Naive thymus-derived CD4-positive, alpha-beta T cell (primary cell): ENCODE results near the gene CD84. TPM values are rescaled to one million over a fixed set of nuclear protein-coding genes. Genes with fewer than 3 reads are reported as not detected.

Source experiments
- ATAC-seq: fragments of 150-1000 bp; cut with Tn5 transposase; 2 replicates; pipeline ENCODE4 v1.10.0; 2021; ENCODE audit warnings: mild to moderate bottlenecking, moderate library complexity
- CTCF ChIA-PET: fragments of 350-600 bp; sonication (Branson Sonifier 250); formaldehyde crosslinking; loops from one replicate; lab custom pipeline; 2021; ENCODE audit warnings: antibody characterized with exemption; lab: Charles Lee
- POLR2A ChIA-PET: fragments of 350-600 bp; sonication (Branson Sonifier 250); formaldehyde crosslinking; loops from one replicate; lab custom pipeline; 2021; ENCODE audit warnings: antibody characterized with exemption, inconsistent platforms; lab: Charles Lee
- DNase-seq, 9 donors: peaks; one replicate each; pipeline versions ENCODE4 v3.0.0 to v3.0.0-alpha.2; 2020 to 2022; ENCODE audit warnings: mixed read lengths in 1 of 9
- H3K27ac ChIP-seq: one replicate; pipeline ENCODE4 v1.7.0; 2013; ENCODE audit warnings: mild to moderate bottlenecking, low read depth, low read length, moderate library complexity
- H3K27me3 ChIP-seq, 2 donors: one replicate each; pipeline ENCODE4 v1.7.0; 2013; ENCODE audit warnings: low read length in 2 of 2, mild to moderate bottlenecking in 2 of 2, moderate library complexity in 2 of 2; ENCODE audit not compliant: control insufficient read depth in 2 of 2, insufficient read depth in 2 of 2
- H3K36me3 ChIP-seq, 3 experiments: 1 replicate in 2 of 3; 2 replicates in 1 of 3; pipeline ENCODE4 v1.7.0; 2013; ENCODE audit warnings: low read length in 3 of 3, mild to moderate bottlenecking in 3 of 3, moderate library complexity in 1 of 3; ENCODE audit not compliant: insufficient read depth in 3 of 3, control insufficient read depth in 2 of 3
- H3K4me1 ChIP-seq, 2 donors: one replicate each; pipeline ENCODE4 v1.7.0; 2013; ENCODE audit warnings: low read length in 2 of 2, mild to moderate bottlenecking in 2 of 2, moderate library complexity in 1 of 2; ENCODE audit not compliant: control insufficient read depth in 2 of 2, insufficient read depth in 2 of 2
- H3K4me3 ChIP-seq: 2 replicates; pipeline ENCODE4 v1.7.0; 2013; ENCODE audit warnings: mild to moderate bottlenecking, low read length
- H3K9me3 ChIP-seq, 3 experiments: 1 replicate in 2 of 3; 2 replicates in 1 of 3; pipeline ENCODE4 v1.7.0; 2013; ENCODE audit warnings: low read length in 3 of 3; ENCODE audit not compliant: control insufficient read depth in 2 of 3
- H3K27ac Mint-ChIP-seq, 9 donors: one replicate each; pipeline ENCODE4 v1.8.0; 2020 to 2022; ENCODE audit warnings: mixed read lengths in 9 of 9, mild to moderate bottlenecking in 8 of 9, moderate library complexity in 5 of 9, inconsistent platforms in 2 of 9
- H3K27me3 Mint-ChIP-seq, 5 donors: one replicate each; pipeline ENCODE4 v1.8.0; 2021 to 2022; ENCODE audit warnings: mixed read lengths in 5 of 5, mild to moderate bottlenecking in 1 of 5
- H3K36me3 Mint-ChIP-seq, 5 donors: one replicate each; pipeline ENCODE4 v1.8.0; 2020 to 2022; ENCODE audit warnings: mixed read lengths in 5 of 5, mild to moderate bottlenecking in 3 of 5, inconsistent platforms in 1 of 5
- H3K4me1 Mint-ChIP-seq, 7 donors: one replicate each; pipeline ENCODE4 v1.8.0; 2020 to 2022; ENCODE audit warnings: mixed read lengths in 7 of 7, mild to moderate bottlenecking in 3 of 7, inconsistent platforms in 1 of 7
- H3K4me3 Mint-ChIP-seq, 10 donors: one replicate each; pipeline ENCODE4 v1.8.0; 2020 to 2022; ENCODE audit warnings: mild to moderate bottlenecking in 10 of 10, mixed read lengths in 10 of 10, moderate library complexity in 6 of 10, inconsistent platforms in 2 of 10
- H3K9me3 Mint-ChIP-seq, 11 donors: one replicate each; pipeline ENCODE4 v1.8.0; 2020 to 2022; ENCODE audit warnings: mixed read lengths in 11 of 11, mild to moderate bottlenecking in 4 of 11, inconsistent platforms in 1 of 11, moderate library complexity in 1 of 11
- intact Hi-C, 2 donors: fragments of 100-400 bp; cut with micrococcal nuclease; formaldehyde crosslinking; loops; one replicate each; pipeline ENCODE4 v1.15.1; 2023
- polyA plus RNA-seq, 2 donors: library from polyadenylated mRNA; unstranded; fragments of 300-500 nt; fragmentation: Illumina TruSeq; gene quantifications; one replicate each; pipeline ENCODE4 v1.2.3, GENCODE V29; 2021
- total RNA-seq, 6 experiments: library from RNA in 5 of 6; stranded (reverse) in 5 of 6; gene quantifications; 1 replicate in 5 of 6; 2 replicates in 1 of 6; pipeline ENCODE4 v1.2.3 and lab custom pipeline; 2021 to 2026

Gene CD84
- total and polyA plus RNA-seq, 7 experiments from 2014 or later, result 7.4 to 40.7 (median 26.3) TPM

- Mint-ChIP-seq H3K4me3 (peak overlapping the region in 1 of 10 donors; percentile 16), H3K4me1 (peaks cover 22 to 47% (median 39%) of the 10 kb centered on the region in 7 donors), H3K9me3 (peaks cover 7 to 46% (median 27%) of the 10 kb centered on the region in 11 donors), H3K27ac (peak overlapping the region in 4 of 9 donors; percentile 24 to 81 (median 55)), H3K27me3 (no peaks in the 10 kb centered on the region), H3K36me3 (peaks cover 18 to 61% (median 32%) of the 10 kb centered on the region in 5 donors)
- Histone ChIP-seq H3K4me3 (no peak overlapping the region), H3K36me3 (peaks cover 0 to 23% (median 5%) of the 10 kb centered on the region in 3 experiments), H3K27ac (no peak overlapping the region), H3K9me3 (no peaks in the 10 kb centered on the region), H3K27me3 (no peaks in the 10 kb centered on the region), H3K4me1 (peaks cover 6 to 15% of the 10 kb centered on the region in 2 donors)
- ATAC-seq (no peak), DNase-seq (no peak)
- POLR2A ChIA-PET, result interaction anchor here (0.7 to 2.5 kb wide), 4 partner anchors 27 to 176 kb away, joined by 3 to 17 read pairs (median 4); no protein-coding TSS in a partner anchor
- intact Hi-C loops, result loop anchor here (5.0 to 10.0 kb wide), 2 partner anchors 500 to 508 kb away; partner anchors contain the start of gene IGSF8 (in 1 of the 2)
- CTCF ChIA-PET, result interaction anchor here (0.6 to 7.6 kb wide), 14 partner anchors 8 to 183 kb away, joined by 3 to 71 read pairs (median 4); no protein-coding TSS in a partner anchor
Observed at GRCh38 chr1:160605205-160605604, 25.9 kb upstream of the CD84 start.

- Histone ChIP-seq H3K9me3 (no peaks in the 10 kb centered on the region), H3K27me3 (no peaks in the 10 kb centered on the region), H3K36me3 (no peaks in the 10 kb centered on the region), H3K27ac (no peak overlapping the region), H3K4me1 (peaks cover 0 to 5% of the 10 kb centered on the region in 2 donors), H3K4me3 (no peak overlapping the region)
- H3K4me1 Mint-ChIP-seq, result no peaks in the 10 kb centered on the region
- no peak overlapping the region for H3K4me3 Mint-ChIP-seq
- CTCF ChIA-PET, result interaction anchor here (0.6 to 1.5 kb wide), 6 partner anchors 8 to 221 kb away, joined by 3 to 4 read pairs (median 4); no protein-coding TSS in a partner anchor
- intact Hi-C loops, result no loop called here
- no peaks in the 10 kb centered on the region for H3K27me3 Mint-ChIP-seq
- DNase-seq (no peak), ATAC-seq (no peak)
- H3K9me3 Mint-ChIP-seq, result peaks cover 10 to 43% (median 23%) of the 10 kb centered on the region in 11 donors
- peak overlapping the region in 1 of 9 donors; percentile 7 for H3K27ac Mint-ChIP-seq
- H3K36me3 Mint-ChIP-seq, result peaks cover 11 to 46% (median 17%) of the 10 kb centered on the region in 5 donors
- POLR2A ChIA-PET, result interaction anchor here (0.6 to 1.1 kb wide), 5 partner anchors 9 to 334 kb away, joined by 3 to 5 read pairs (median 3); partner anchors contain the start of gene CD84
Observed at GRCh38 chr1:160597705-160598104, 18.4 kb upstream of the CD84 start.

- intact Hi-C loops, result no loop called here
- no peak for DNase-seq
- Histone ChIP-seq H3K27ac (no peak overlapping the region), H3K4me1 (peaks cover 0 to 5% of the 10 kb centered on the region in 2 donors), H3K9me3 (no peaks in the 10 kb centered on the region), H3K4me3 (no peak overlapping the region), H3K36me3 (no peaks in the 10 kb centered on the region), H3K27me3 (no peaks in the 10 kb centered on the region)
- peaks cover 0 to 4% (median 0%) of the 10 kb centered on the region in 7 donors for H3K4me1 Mint-ChIP-seq
- no peak for ATAC-seq
- peaks cover 9 to 41% (median 22%) of the 10 kb centered on the region in 11 donors for H3K9me3 Mint-ChIP-seq
- peaks cover 10 to 44% (median 20%) of the 10 kb centered on the region in 5 donors for H3K36me3 Mint-ChIP-seq
- CTCF ChIA-PET, result interaction anchor here (0.8 to 1.5 kb wide), 5 partner anchors 9 to 45 kb away, joined by 3 to 4 read pairs (median 3); no protein-coding TSS in a partner anchor
- no peak overlapping the region for H3K4me3 Mint-ChIP-seq
- H3K27me3 Mint-ChIP-seq, result no peaks in the 10 kb centered on the region
- POLR2A ChIA-PET, result interaction anchor here (0.6 kb wide), 1 partner anchor 72 kb away, joined by 3 read pairs; no protein-coding TSS in a partner anchor
- H3K27ac Mint-ChIP-seq, result no peak overlapping the region
Observed at GRCh38 chr1:160597051-160597450, 17.8 kb upstream of the CD84 start.

GRCh38 chr1:160590488-160590887 lies 11.2 kb upstream of the CD84 start:
- DNase-seq (no peak), ATAC-seq (no peak)
- Histone ChIP-seq H3K4me1 (peaks cover 0 to 12% of the 10 kb centered on the region in 2 donors), H3K9me3 (no peaks in the 10 kb centered on the region), H3K27me3 (no peaks in the 10 kb centered on the region), H3K36me3 (no peaks in the 10 kb centered on the region), H3K27ac (no peak overlapping the region), H3K4me3 (no peak overlapping the region)
- H3K9me3 Mint-ChIP-seq, result peaks cover 3 to 20% (median 9%) of the 10 kb centered on the region in 11 donors
- POLR2A ChIA-PET, result no interaction called here
- CTCF ChIA-PET, result interaction anchor here (1.1 kb wide), 1 partner anchor 10 kb away, joined by 8 read pairs; no protein-coding TSS in a partner anchor
- H3K36me3 Mint-ChIP-seq, result peaks cover 5 to 28% (median 10%) of the 10 kb centered on the region in 5 donors
- H3K4me1 Mint-ChIP-seq, result peaks cover 5 to 14% (median 6%) of the 10 kb centered on the region in 7 donors
- no peaks in the 10 kb centered on the region for H3K27me3 Mint-ChIP-seq
- intact Hi-C loops, result loop anchor here in 1 of 2 donors (2.0 kb wide), 1 partner anchor 14 kb away; no protein-coding TSS in a partner anchor
- no peak overlapping the region for H3K27ac Mint-ChIP-seq
- no peak overlapping the region for H3K4me3 Mint-ChIP-seq

GRCh38 chr1:160588468-160588867 lies 9.2 kb upstream of the CD84 start:
- peaks cover 4 to 20% of the 10 kb centered on the region in 2 donors for H3K4me1 ChIP-seq
- Mint-ChIP-seq H3K27me3 (no peaks in the 10 kb centered on the region), H3K9me3 (peaks cover 0 to 22% (median 3%) of the 10 kb centered on the region in 11 donors), H3K4me3 (no peak overlapping the region), H3K4me1 (peaks cover 15 to 24% (median 20%) of the 10 kb centered on the region in 7 donors), H3K36me3 (peaks cover 0 to 23% (median 8%) of the 10 kb centered on the region in 5 donors), H3K27ac (peak overlapping the region in 1 of 9 donors; percentile 26)
- no peak for ATAC-seq
- H3K4me3 ChIP-seq, result no peak overlapping the region
- H3K36me3 ChIP-seq, result no peaks in the 10 kb centered on the region
- H3K27me3 ChIP-seq, result no peaks in the 10 kb centered on the region
- CTCF ChIA-PET, result interaction anchor here (1.1 kb wide), 1 partner anchor 138 kb away, joined by 3 read pairs; no protein-coding TSS in a partner anchor
- intact Hi-C loops, result no loop called here
- H3K9me3 ChIP-seq, result no peaks in the 10 kb centered on the region
- POLR2A ChIA-PET, result interaction anchor here (0.6 to 1.4 kb wide), 3 partner anchors 10 to 65 kb away, joined by 3 to 4 read pairs (median 3); partner anchors contain the start of gene SLAMF6
- DNase-seq, result no peak
- H3K27ac ChIP-seq, result no peak overlapping the region

GRCh38 chr1:160584784-160585183 lies 5.5 kb upstream of the CD84 start:
- H3K27ac Mint-ChIP-seq, result peak overlapping the region in 2 of 9 donors; percentile 17 to 28
- peak overlapping the region in 1 of 10 donors; percentile 10 for H3K4me3 Mint-ChIP-seq
- Histone ChIP-seq H3K4me1 (peaks cover 19 to 39% of the 10 kb centered on the region in 2 donors), H3K36me3 (no peaks in the 10 kb centered on the region), H3K27ac (no peak overlapping the region), H3K27me3 (no peaks in the 10 kb centered on the region), H3K9me3 (no peaks in the 10 kb centered on the region), H3K4me3 (no peak overlapping the region)
- ChIA-PET POLR2A (interaction anchor here (3.0 kb wide), 1 partner anchor 9 kb away, joined by 20 read pairs; no protein-coding TSS in a partner anchor), CTCF (interaction anchor here (1.4 to 2.4 kb wide), 2 partner anchors 20 to 22 kb away, joined by 3 to 12 read pairs; no protein-coding TSS in a partner anchor)
- intact Hi-C loops, result no loop called here
- no peaks in the 10 kb centered on the region for H3K27me3 Mint-ChIP-seq
- H3K36me3 Mint-ChIP-seq, result peaks cover 4 to 18% (median 7%) of the 10 kb centered on the region in 5 donors
- H3K9me3 Mint-ChIP-seq, result peaks cover 0 to 20% (median 3%) of the 10 kb centered on the region in 11 donors
- ATAC-seq (no peak), DNase-seq (no peak)
- H3K4me1 Mint-ChIP-seq, result peaks cover 29 to 54% (median 43%) of the 10 kb centered on the region in 7 donors
